GM19328 (cell line): ENCODE data around the gene NKG7.
"Not testable (repeated sequence)": the region's sequence is repeated elsewhere in the genome, so short reads cannot be mapped to it uniquely, and the experiment has no call there.

Experiments used
- ATAC-seq: cut with Tn5 transposase; IDR thresholded peaks from one replicate; pipeline ENCODE4 v1.9.1; 2021; ENCODE audit warnings: mild to moderate bottlenecking, moderate library complexity; ENCODE audit not compliant: unreplicated experiment

Gene NKG7

DNA sequence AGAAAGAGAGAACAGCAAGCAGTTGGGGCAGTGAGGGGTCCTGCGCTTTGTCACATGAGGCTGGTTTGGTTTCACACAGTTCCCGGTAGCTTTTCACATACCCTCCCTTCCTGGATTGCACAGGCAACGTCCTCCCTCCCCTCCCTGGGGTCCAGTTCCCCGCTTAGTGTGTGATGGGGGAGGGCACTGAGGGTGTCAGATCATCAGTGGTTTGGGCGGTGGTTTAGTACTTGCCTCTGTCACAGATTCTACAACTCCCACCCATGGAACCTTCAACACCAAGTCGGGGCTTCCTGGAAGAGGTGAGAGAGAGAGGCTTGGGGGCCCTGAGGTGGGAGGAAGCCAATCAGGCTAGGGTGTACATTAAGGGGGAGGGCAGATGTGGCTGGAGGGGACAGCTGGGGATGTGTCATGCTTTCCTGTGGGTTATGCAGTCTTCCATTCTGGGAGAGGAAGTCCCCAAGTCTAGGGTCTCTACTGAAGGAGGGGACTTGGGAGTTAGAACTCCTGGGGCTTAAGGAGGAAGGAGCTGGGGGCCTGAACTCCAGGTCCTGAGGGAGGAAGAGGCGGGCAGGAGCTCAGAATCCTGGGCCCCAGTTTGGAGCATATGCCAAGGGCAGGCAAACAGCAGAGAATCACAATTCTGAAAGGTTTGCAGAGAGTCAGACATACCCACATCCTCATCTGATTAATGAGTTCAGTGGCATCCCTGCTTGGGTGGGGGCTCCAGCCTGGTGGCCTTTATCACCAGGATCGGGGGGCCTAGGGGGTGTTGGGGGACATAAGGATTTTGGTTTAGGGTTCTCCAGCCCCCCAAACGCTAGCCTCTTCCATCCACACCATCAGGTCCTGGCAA, at the start of gene NKG7:
Gene NKG7, minus strand, starts transcription at position 6 of the 856 bp plus-strand sequence. CDS start 119 bp downstream, outside the sequence.
- no peak for ATAC-seq

DNA sequence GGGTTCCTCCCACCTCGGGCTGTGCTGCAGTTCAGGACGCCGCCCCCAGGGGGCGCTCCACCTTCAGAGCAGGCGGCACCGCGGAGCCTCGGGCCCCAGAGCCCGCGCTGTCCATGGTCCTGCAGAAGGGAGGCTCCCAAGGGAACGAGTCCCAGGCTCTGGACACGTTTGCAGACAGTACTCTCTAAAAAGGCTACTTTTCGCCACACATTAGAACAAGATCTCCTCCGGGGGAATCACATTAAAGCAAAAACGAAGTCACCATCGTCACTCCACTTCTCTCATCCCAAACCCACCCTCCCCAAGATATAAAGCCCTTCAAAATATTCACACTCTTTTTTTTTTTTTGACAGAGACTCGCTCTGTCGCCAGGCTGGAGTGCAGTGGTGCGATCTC, 49.6 kb upstream of the NKG7 start:
- ATAC-seq, result no peak

DNA sequence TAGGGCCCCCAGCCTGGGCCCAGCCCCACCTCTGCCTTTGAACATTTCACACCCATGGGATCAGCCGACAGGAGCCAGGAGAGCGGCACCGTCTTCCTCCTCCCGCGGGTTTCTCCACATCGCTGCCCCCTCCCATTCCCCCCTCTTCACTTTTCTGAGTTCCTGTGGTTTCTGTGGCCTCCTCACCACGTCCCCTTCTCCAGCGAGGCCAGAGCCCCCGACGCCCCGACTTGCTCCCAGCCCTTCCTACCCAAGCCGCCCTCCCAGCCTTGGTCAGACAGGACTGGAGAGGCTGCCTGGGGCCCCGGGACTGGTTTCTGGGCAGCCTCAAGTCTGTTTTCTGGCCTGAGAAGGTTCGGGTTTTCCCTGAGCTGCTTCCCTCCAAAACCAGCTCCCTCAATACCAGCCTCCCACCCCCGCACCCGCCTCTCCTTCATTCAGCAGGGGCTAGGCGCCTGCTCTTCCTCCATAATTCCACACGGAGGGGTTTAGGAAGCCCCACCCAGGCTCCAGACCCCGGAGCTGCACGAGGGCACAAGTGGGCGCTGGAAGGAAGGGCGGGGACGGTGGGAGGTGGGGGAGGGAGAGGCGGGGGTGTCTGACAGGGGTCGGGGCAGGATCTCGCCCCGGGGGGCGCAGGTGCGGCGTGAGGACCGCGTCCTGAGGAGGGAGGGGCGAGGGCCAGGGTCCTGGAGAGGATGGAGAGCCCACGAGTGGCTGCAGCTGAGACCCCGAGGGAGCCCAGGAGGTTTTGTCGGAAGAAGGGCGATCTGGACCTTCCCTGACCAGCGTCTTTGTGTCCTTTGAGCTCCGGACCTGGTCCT, 49.0 kb upstream of the NKG7 start:
- no peak for ATAC-seq

DNA sequence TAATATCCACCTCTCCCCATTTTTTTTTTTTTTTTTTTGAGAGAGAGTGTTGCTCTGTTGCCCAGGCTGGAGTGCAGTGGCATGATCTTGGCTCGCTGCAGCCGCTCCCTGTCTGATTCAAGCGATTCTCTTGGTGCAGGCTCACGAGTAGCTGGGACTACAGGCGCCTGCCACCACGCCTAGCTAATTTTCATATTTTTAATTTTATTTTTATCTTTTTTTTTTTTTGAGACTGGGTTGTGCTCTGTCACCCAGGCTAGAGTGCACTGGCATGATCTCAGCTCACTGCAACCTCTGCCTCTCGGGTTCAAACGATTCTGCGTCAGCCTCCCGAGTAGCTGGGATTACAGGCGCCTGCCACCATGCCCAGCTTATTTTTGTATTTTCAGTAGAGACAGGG, 48.1 kb upstream of the NKG7 start:
- not testable (repeated sequence) for ATAC-seq

GRCh38 chr19:51418707-51419106, 46.3 kb upstream of the NKG7 start:
- ATAC-seq, result no peak

- ATAC-seq, result no peak
Measured at GRCh38 chr19:51417810-51418157, 45.3 kb upstream of the NKG7 start.

GRCh38 chr19:51417107-51417809, 44.8 kb upstream of the NKG7 start, which contains the start of gene SIGLEC10:
SIGLEC10 (minus strand) TSS chr19:51417642; CDS start chr19:51417581, 61 bp downstream.
- no peak for ATAC-seq

DNA sequence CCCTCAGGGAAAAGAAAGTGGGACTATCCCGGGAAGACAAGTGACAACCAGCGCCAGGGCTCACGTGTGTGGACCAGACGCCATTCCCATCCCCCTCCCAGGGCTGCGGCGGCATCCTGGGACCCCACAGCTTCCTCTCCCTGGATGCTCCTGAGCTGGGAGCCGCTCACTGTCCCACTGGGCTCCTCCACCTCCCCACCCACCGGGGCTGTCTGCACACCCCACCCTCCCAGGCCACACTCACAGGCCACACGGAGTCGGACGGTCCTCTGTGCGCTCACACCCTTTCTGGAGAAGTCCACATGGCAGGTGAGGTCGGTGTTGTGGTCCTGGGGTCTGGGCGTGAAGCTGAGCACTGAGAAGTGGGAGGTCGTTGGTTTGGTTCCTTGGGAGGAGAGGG, 44.0 kb upstream of the NKG7 start:
- ATAC-seq, result not testable (repeated sequence)

DNA sequence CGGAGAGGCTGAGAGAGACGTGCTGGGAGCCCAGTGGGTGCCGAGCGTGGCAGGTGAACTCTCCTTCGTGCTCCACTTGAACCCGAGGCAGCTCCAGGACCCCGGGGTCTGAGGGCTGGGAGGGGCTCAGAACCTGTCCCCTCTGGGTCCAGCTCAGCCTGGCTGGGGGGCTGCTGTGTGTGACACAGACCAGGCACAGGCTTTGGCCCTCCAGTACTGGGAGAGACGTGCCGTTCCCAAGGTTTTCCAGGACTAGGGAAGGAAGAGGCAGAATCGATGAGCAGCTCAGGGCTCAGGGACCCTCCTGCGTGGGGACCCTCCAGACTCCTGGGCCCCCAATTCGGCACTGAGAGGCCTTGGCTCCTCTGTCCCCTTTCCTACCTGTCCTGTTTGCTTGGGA, 42.7 kb upstream of the NKG7 start:
- no peak for ATAC-seq

DNA sequence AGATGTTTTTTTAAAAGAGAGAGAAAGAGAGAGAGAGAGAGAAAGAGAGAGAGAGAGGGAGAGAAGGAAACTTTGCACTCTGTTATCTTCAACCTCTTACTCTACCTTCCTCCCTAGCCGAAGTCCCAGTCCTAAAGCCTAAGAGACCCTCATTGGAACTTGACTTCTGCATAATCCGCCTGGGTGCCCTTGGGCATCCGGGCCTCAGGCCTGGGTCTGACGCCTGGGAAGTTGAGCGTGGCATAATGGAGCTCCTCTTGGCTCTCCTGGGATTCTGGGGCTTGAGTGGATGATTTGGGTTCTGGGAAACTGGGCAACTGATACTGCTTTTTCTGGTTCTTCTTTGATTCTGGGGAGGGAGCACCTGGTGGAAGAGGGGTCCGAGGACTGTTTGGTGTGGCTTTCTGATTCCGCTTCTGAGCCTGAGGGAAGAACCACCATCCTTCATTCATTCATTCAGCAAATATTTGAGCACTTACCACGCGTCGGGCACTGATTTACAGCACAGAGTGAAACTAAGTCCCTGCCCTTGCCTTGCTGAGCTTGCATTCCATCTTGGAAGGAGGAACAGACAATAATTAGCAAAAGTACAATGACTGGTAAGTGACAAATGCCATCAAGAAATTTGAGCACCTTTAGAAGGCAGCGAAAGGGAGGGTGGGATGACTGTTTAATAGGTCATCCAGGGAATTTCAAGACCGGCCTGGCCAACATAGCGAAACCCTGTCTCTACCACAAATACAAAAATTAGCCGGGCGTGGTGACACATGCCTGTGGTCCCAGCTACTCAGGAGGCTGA, 38.7 kb upstream of the NKG7 start:
- ATAC-seq, result no peak

DNA sequence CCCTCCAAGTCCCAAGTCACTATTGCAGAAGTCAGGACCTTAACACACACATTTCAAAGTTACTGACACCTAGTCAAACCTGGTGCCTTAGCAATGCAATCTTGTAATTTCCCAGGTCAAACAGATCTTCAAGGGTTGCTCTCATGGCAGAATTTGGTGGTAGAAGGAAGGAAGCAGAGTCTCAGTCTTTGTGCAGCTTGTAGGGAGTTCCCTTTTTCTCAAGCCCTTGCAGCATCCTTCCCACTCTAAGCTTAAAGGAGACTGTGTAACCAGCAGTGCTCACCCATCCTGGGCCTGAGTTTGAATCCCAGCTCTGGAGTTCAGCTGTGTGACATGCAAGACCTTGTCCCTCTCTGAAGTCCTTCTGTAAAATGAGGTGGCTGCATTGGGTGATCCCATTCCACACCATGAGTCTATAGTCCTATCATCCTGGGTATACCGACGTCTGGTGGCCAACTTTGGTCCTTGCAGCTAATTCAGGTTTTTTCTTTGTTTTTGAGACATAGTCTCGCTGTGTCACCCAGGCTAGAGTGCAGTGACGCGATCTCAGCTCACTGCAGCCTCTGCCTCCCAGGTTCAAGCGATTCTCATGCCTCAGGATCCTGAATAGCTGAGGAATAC, 35.2 kb upstream of the NKG7 start:
- ATAC-seq, result no peak

DNA sequence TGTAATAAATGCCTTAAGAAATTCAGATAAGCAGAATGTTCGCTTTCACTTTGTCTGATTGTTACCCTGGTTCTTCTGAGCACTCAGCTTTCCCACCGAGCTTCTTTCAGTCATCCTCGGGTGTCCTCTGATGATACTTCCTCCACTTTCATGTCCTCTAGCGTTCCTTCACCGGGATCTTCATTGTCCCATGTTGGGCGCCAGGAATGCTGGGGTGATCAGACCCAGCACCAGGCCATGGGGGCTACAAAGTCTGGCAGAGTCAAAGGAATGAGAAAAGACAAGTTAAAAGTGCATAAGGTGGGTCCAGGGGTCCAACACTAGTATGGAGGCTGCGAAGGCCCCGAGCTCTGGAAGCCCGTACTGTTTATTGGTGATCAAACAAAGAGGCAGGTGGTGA, 29.7 kb upstream of the NKG7 start:
- ATAC-seq, result no peak

GRCh38 chr19:51399936-51400335, 27.5 kb upstream of the NKG7 start:
- not testable (repeated sequence) for ATAC-seq

DNA sequence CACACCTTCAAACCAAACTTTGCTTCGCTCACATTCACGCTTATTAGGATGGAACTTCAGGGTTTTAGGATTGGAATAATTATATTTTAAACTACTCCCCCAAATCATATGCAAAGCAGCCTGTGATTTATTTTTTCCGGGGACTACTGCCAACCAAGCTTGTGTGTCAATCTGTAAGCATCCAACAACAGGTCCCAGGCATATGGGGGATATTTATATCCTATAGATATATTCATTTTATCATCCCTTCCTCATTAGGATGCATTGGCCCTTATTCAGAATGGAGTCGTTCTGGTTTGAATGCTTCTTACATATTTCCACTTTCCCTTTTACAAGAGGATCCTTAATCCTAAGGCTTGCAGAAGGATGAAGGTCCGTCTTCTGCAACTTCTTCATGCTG, 26.8 kb upstream of the NKG7 start:
- ATAC-seq, result no peak

GRCh38 chr19:51398096-51398704, 25.7 kb upstream of the NKG7 start:
- ATAC-seq, result no peak

DNA sequence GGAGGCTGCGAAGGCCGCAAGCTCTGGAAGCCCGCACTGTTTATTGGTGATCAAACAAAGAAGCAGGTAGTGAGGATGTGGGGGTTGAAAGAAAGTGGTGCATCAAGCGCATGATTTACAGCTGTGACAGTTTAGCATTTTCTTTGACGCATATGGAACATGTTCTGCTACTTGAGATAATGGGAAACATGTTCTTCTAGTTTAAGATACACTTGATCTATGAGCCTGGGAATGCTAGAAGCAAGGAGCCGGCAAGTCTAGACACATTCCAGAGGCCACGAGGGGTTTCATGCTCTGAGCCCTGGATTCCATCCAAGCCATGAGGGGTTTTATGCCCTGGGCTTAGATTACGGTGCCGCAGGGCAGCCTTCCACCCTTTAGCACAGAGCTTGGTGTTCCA, 25.0 kb upstream of the NKG7 start:
- ATAC-seq, result not testable (repeated sequence)

DNA sequence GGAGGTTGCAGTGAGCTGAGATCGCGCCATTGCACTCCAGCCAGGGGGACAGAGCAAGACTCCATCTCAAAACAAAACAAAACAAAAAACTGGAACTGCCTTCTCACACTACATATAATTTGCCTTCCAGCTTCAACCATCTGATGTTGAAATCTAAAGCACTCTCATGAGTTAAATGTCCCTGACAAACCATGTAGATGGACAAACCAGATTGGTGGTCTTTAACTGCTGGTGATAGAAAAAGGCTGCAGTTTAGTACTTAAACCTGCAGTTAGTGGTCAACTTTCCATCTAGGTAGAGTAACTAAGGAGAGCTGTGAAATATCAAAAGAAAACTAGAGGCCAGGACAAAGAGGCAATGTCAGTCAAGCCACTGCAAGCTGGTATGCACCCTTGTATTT, 23.7 kb upstream of the NKG7 start:
- ATAC-seq, result no peak

- peak; percentile 75 for ATAC-seq
Measured at GRCh38 chr19:51394050-51394836, 21.8 kb upstream of the NKG7 start.

DNA sequence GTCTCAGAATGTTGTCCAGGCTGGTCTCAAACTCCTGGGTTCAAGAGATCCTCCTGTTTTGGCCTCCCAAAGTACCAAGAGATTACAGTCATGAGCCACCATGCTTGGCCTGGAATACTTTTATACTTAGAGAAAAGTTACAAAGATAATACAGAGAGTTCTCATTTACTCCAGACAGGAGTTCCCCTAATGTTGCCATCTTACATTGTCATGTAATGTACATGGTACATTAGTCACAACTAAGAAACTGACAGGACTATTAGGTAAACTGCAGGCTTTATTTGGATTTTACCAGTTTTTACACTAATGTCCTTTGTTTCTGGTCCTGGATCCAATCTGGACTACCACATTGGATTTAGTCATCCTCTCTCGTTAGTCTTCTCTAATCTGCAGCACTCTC, 20.2 kb upstream of the NKG7 start:
- no peak for ATAC-seq
